HEK293T (cell line): Measurements from ENCODE around the gene MPRIP.

Experiments used
- CTCF ChIA-PET: fragments of 350-600 bp; formaldehyde crosslinking; extraction: SDS; loops from one replicate; lab custom pipeline; 2021; ENCODE audit warnings: antibody characterized with exemption, inconsistent platforms; lab: Yijun Ruan, JAX
- POLR2A ChIA-PET: fragments of 350-600 bp; formaldehyde crosslinking; extraction: SDS; loops from one replicate; lab custom pipeline; 2020; ENCODE audit warnings: antibody characterized with exemption, inconsistent platforms; lab: Yijun Ruan, JAX
- DNase-seq: peaks from one replicate; pipeline ENCODE4 v3.0.0; 2012; ENCODE audit warnings: mixed read lengths; ENCODE audit errors: extremely low spot score
- ARNT ChIP-seq: fragments of 450-650 bp; IDR thresholded peaks from 2 replicates; pipeline ENCODE4 v1.6.1; 2017; ENCODE audit warnings: mild to moderate bottlenecking
- BHLHE40 ChIP-seq: fragments of 450-650 bp; IDR thresholded peaks from 2 replicates; pipeline ENCODE4 v1.6.1; 2016; ENCODE audit warnings: mild to moderate bottlenecking, moderate library complexity, borderline replicate concordance
- CTBP1 ChIP-seq: fragments of 450-650 bp; IDR thresholded peaks from 2 replicates; pipeline ENCODE4 v1.6.1; 2016; ENCODE audit warnings: borderline replicate concordance
- ELF4 ChIP-seq: fragments of 450-650 bp; IDR thresholded peaks from 2 replicates; pipeline ENCODE4 v1.6.1; 2017; ENCODE audit warnings: antibody characterized with exemption
- FOXA1 ChIP-seq: fragments of 450-650 bp; IDR thresholded peaks from 2 replicates; pipeline ENCODE4 v1.6.1; 2016; ENCODE audit warnings: mild to moderate bottlenecking
- FOXK2 ChIP-seq: fragments of 450-650 bp; IDR thresholded peaks from 2 replicates; pipeline ENCODE4 v1.6.1; 2016; ENCODE audit warnings: mild to moderate bottlenecking
- FOXM1 ChIP-seq: fragments of 450-650 bp; IDR thresholded peaks from 2 replicates; pipeline ENCODE4 v1.6.1; 2017; ENCODE audit warnings: mild to moderate bottlenecking, borderline replicate concordance
- HDGF ChIP-seq: fragments of 450-650 bp; IDR thresholded peaks from 2 replicates; pipeline ENCODE4 v1.6.1; 2017; ENCODE audit warnings: antibody characterized with exemption, borderline replicate concordance
- L3MBTL2 ChIP-seq: fragments of 450-650 bp; conservative IDR thresholded peaks from 2 replicates; pipeline ENCODE4 v1.6.1; 2016; ENCODE audit warnings: mild to moderate bottlenecking
- LEF1 ChIP-seq: fragments of 450-650 bp; IDR thresholded peaks from 2 replicates; pipeline ENCODE4 v1.6.1; 2017; ENCODE audit warnings: mild to moderate bottlenecking, borderline replicate concordance
- NFRKB ChIP-seq: fragments of 450-650 bp; IDR thresholded peaks from 2 replicates; pipeline ENCODE4 v1.6.1; 2016; ENCODE audit warnings: mild to moderate bottlenecking, moderate library complexity
- SP1 ChIP-seq: fragments of 450-650 bp; IDR thresholded peaks from 2 replicates; pipeline ENCODE4 v1.6.1; 2017
- SUZ12 ChIP-seq: fragments of 450-650 bp; IDR thresholded peaks from 2 replicates; pipeline ENCODE4 v1.6.1; 2016; ENCODE audit warnings: mild to moderate bottlenecking
- TARDBP ChIP-seq: fragments of 450-650 bp; IDR thresholded peaks from 2 replicates; pipeline ENCODE4 v1.6.1; 2016
- ZNF384 ChIP-seq: fragments of 450-650 bp; IDR thresholded peaks from 2 replicates; pipeline ENCODE4 v1.6.1; 2016
- TF ChIP-seq, protein P1 (sequence below): fragments of 450-650 bp; IDR thresholded peaks from 2 replicates; pipeline ENCODE4 v1.6.1; 2016

MPRIP gene

DNA sequence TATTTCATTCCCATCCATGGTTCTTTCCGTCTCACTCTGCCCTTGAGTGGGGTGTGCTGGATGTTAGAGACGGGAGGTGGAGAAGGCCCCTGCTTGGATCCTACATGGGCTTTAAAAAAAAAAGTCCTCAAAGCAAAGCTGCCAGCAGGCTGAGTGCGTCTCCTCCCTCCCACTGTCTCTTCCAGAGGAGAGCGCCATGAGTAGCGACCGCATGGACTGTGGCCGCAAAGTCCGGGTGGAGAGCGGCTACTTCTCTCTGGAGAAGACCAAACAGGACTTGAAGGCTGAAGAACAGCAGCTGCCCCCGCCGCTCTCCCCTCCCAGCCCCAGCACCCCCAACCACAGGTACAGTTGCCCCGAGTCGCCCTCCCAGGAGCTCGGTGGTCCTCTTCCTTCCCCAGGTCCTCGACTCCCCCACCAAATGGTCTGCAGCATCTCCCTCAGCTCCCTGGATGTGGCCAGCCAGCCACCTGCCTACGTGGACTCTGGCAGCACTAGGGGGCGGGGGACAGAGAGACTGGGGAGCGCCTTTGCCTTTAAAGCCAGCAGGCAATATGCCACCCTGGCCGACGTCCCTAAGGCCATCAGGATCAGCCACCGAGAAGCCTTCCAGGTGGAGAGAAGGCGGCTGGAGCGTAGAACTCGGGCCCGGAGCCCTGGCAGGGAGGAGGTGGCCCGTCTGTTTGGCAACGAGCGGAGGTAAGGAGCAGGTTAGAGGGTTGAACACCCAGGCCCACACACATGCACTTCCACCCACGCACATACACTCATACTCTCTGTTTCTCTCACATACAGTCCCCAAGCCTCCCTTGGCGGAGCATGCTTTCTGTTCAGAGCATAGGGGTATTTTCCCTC lies 95.7 kb downstream of the MPRIP start:
- POLR2A ChIA-PET: no interaction called here
- TF ChIP-seq LEF1 (no peak), ELF4 (no peak), SP1 (no peak), NFRKB (no peak), FOXK2 (no peak), SUZ12 (no peak), TARDBP (no peak), ZNF384 (no peak), CTBP1 (no peak), ARNT (no peak), HDGF (no peak), FOXA1 (no peak)
- DNase-seq: no peak
- CTCF ChIA-PET: interaction anchor here (0.6 kb wide), 1 partner anchor 503 kb away, joined by 3 read pairs; no protein-coding TSS in a partner anchor

DNA sequence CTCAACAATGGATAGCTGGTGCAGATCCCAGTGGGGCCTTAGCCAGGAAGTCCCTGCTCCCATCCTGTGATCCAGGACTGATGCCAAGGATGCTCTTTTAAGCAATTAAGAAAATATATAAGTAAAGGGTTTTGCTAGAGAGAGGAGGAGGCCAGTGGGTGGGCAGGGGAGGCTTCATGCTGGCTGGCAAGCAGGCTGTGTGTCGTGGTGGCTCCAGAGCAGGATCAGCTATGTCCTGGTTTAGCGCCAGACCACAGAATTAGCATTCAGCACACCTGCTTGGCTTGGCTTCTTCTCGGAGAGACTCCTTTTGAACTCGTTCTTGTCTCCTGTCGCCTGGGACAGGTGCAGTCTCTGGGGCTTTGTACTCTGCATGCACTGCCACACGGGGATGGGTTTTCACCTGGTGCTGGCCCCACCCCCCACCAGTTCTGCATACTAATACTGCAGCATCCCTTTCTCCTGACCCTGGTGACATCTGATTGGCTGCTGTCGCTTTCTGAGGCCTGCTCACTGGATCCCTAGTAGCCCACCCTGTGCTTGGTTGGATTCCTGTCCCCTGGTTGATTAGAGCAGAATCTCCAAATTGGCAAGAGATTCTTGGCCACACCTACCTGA lies 97.8 kb downstream of the MPRIP start:
- no peak for DNase-seq
- TF ChIP-seq, protein P1, sequence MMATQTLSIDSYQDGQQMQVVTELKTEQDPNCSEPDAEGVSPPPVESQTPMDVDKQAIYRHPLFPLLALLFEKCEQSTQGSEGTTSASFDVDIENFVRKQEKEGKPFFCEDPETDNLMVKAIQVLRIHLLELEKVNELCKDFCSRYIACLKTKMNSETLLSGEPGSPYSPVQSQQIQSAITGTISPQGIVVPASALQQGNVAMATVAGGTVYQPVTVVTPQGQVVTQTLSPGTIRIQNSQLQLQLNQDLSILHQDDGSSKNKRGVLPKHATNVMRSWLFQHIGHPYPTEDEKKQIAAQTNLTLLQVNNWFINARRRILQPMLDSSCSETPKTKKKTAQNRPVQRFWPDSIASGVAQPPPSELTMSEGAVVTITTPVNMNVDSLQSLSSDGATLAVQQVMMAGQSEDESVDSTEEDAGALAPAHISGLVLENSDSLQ: no peak
- TF ChIP-seq SUZ12: no peak
- no peak for TF ChIP-seq NFRKB
- TF ChIP-seq FOXK2: no peak
- TF ChIP-seq TARDBP: no peak
- no peak for TF ChIP-seq FOXM1
- no peak for TF ChIP-seq ARNT
- no peak for TF ChIP-seq CTBP1
- no peak for TF ChIP-seq BHLHE40
- TF ChIP-seq L3MBTL2: no peak
- no peak for TF ChIP-seq ELF4
- no peak for TF ChIP-seq ZNF384
- TF ChIP-seq LEF1: no peak
- no peak for TF ChIP-seq HDGF
- no peak for TF ChIP-seq FOXA1
- no peak for TF ChIP-seq SP1
- POLR2A ChIA-PET: no interaction called here
- CTCF ChIA-PET: interaction anchor here (0.7 kb wide), 1 partner anchor 19 kb away, joined by 3 read pairs; no protein-coding TSS in a partner anchor

DNA sequence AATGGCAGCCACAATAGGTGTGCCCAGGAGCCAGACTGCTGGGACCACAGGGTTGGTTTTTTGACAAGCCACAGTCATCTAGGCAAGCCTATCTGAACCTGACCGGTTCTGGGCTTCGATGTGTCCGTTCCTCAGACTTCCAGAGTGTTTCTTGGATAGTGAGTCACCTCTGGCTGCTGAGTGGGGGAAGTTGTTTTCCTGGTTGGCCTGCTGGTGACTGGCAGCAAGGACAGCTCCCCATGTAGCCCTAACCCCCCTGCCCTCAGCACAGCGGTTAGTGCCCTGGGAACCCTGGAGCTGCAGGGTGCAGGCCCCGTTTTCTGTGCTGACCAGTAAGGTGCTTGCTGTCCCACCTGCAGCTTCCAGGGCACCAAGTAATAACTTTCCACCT lies 98.3 kb downstream of the MPRIP start:
- TF ChIP-seq SUZ12 (no peak), LEF1 (no peak), SP1 (no peak), NFRKB (no peak)
- DNase-seq: no peak
- ChIA-PET POLR2A (no interaction called here), CTCF (interaction anchor here (0.6 to 2.7 kb wide), 4 partner anchors 12 to 634 kb away, joined by 3 to 8 read pairs (median 4); no protein-coding TSS in a partner anchor)

GRCh38 chr17:17141279-17141678 lies 99.0 kb downstream of the MPRIP start:
- TF ChIP-seq FOXK2 (no peak), SP1 (no peak)
- DNase-seq: no peak
- CTCF ChIA-PET: interaction anchor here (0.6 to 2.7 kb wide), 15 partner anchors 9 to 794 kb away, joined by 3 to 12 read pairs (median 4); no protein-coding TSS in a partner anchor
- POLR2A ChIA-PET: no interaction called here

- POLR2A ChIA-PET: interaction anchor here (0.8 kb wide), 1 partner anchor 14 kb away, joined by 4 read pairs; no protein-coding TSS in a partner anchor
- peak; percentile 86 for DNase-seq
- no peak for TF ChIP-seq HDGF
- TF ChIP-seq, protein P1: no peak
- TF ChIP-seq TARDBP: no peak
- TF ChIP-seq FOXM1: no peak
- no peak for TF ChIP-seq L3MBTL2
- TF ChIP-seq CTBP1: no peak
- no peak for TF ChIP-seq BHLHE40
- TF ChIP-seq SP1: no peak
- no peak for TF ChIP-seq ELF4
- no peak for TF ChIP-seq NFRKB
- no peak for TF ChIP-seq LEF1
- no peak for TF ChIP-seq ARNT
- TF ChIP-seq ZNF384: no peak
- TF ChIP-seq SUZ12: no peak
- no peak for TF ChIP-seq FOXK2
- CTCF ChIA-PET: interaction anchor here (0.6 to 2.7 kb wide), 24 partner anchors 9 to 794 kb away, joined by 3 to 12 read pairs (median 4); no protein-coding TSS in a partner anchor
These were observed 99.7 kb downstream of the MPRIP start for GRCh38 chr17:17141860-17142552.

DNA sequence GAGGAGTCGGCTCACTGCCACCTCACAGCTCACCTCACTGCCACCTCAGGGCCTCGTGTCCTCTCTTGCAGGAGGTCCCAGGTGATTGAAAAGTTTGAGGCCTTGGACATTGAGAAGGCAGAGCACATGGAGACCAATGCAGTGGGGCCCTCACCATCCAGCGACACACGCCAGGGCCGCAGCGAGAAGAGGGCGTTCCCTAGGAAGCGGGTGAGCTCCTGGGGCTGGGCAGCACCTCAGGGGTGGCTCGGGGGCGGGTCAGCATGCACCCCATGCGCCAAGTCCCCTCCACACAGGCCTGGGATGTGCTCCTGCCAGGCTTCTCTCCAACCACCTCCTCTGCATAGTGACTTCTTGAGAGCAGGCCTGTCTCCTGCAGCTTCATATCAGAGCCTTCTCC lies 100.3 kb downstream of the MPRIP start:
- no peak for DNase-seq
- ChIA-PET POLR2A (interaction anchor here (0.8 kb wide), 1 partner anchor 14 kb away, joined by 4 read pairs; no protein-coding TSS in a partner anchor), CTCF (interaction anchor here (0.6 to 2.7 kb wide), 19 partner anchors 10 to 149 kb away, joined by 3 to 12 read pairs (median 4); no protein-coding TSS in a partner anchor)
- no peak for TF ChIP-seq ZNF384
- no peak for TF ChIP-seq FOXM1
- no peak for TF ChIP-seq BHLHE40
- no peak for TF ChIP-seq NFRKB
- no peak for TF ChIP-seq ARNT
- no peak for TF ChIP-seq TARDBP
- TF ChIP-seq SP1: no peak
- TF ChIP-seq L3MBTL2: no peak
- TF ChIP-seq ELF4: no peak
- no peak for TF ChIP-seq FOXA1
